Thoracic aorta (tissue), 2 donors: ENCODE measurements around the gene HK3. TPM values are rescaled to one million over a fixed set of nuclear protein-coding genes. Genes with fewer than 3 reads are reported as not detected.

ENCODE experiments used
- ATAC-seq: fragments of 150-250 bp; one replicate; pipeline ENCODE4 v1.8.0; 2017; ENCODE audit warnings: low read depth; ENCODE audit not compliant: insufficient number of reproducible peaks, low FRiP score
- DNase-seq: peaks from one replicate; pipeline ENCODE4 v3.0.0-alpha.2; 2020; ENCODE audit warnings: low spot score
- H3K27ac ChIP-seq, 2 donors: fragments of 200-600 bp; sonication (generic); 1 replicate in 1 of 2; 2 replicates in 1 of 2; pipeline ENCODE4 v1.5.1; 2016; ENCODE audit warnings: mild to moderate bottlenecking in 2 of 2, moderate library complexity in 2 of 2
- H3K27me3 ChIP-seq: fragments of 200-600 bp; sonication (generic); replicated peaks from 2 replicates; pipeline ENCODE4 v1.6.0; 2016; ENCODE audit warnings: mild to moderate bottlenecking; ENCODE audit not compliant: insufficient read depth
- H3K36me3 ChIP-seq: fragments of 200-600 bp; sonication (generic); one replicate; pipeline ENCODE4 v1.5.1; 2016
- H3K4me1 ChIP-seq, 2 donors: fragments of 200-600 bp; sonication (generic); 1 replicate in 1 of 2; 2 replicates in 1 of 2; pipeline versions ENCODE4 v1.5.1 to v1.6.0; 2016; ENCODE audit warnings: low read depth in 2 of 2, mild to moderate bottlenecking in 1 of 2; ENCODE audit not compliant: control insufficient read depth in 1 of 2
- H3K4me3 ChIP-seq: fragments of 200-600 bp; sonication (generic); 2 replicates; pipeline ENCODE4 v1.5.1; 2016; ENCODE audit warnings: mild to moderate bottlenecking
- H3K9me3 ChIP-seq: fragments of 200-600 bp; sonication (generic); 2 replicates; pipeline ENCODE4 v1.5.1; 2016
- total RNA-seq, 2 donors: library from RNA; depleted of rRNA; stranded (reverse); fragments of >200 nt; gene quantifications; one replicate each; pipeline versions ENCODE4 v1.1.0 to v1.2.3, GENCODE V29; 2016
- TF ChIP-seq, protein P1 (sequence below): fragments of 200-600 bp; sonication (generic); IDR thresholded peaks from one replicate; pipeline ENCODE4 v1.5.1; 2019; ENCODE audit warnings: antibody characterized with exemption

The HK3 gene
- total RNA-seq, 2 donors from 2014 or later: 9.0 to 26.1 TPM

- ATAC-seq (no peak), DNase-seq (no peak)
- TF ChIP-seq, protein P1, sequence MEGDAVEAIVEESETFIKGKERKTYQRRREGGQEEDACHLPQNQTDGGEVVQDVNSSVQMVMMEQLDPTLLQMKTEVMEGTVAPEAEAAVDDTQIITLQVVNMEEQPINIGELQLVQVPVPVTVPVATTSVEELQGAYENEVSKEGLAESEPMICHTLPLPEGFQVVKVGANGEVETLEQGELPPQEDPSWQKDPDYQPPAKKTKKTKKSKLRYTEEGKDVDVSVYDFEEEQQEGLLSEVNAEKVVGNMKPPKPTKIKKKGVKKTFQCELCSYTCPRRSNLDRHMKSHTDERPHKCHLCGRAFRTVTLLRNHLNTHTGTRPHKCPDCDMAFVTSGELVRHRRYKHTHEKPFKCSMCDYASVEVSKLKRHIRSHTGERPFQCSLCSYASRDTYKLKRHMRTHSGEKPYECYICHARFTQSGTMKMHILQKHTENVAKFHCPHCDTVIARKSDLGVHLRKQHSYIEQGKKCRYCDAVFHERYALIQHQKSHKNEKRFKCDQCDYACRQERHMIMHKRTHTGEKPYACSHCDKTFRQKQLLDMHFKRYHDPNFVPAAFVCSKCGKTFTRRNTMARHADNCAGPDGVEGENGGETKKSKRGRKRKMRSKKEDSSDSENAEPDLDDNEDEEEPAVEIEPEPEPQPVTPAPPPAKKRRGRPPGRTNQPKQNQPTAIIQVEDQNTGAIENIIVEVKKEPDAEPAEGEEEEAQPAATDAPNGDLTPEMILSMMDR: no peak
These were observed 1.6 kb upstream of the HK3 start for GRCh38 chr5:176900780-176901204.

DNA sequence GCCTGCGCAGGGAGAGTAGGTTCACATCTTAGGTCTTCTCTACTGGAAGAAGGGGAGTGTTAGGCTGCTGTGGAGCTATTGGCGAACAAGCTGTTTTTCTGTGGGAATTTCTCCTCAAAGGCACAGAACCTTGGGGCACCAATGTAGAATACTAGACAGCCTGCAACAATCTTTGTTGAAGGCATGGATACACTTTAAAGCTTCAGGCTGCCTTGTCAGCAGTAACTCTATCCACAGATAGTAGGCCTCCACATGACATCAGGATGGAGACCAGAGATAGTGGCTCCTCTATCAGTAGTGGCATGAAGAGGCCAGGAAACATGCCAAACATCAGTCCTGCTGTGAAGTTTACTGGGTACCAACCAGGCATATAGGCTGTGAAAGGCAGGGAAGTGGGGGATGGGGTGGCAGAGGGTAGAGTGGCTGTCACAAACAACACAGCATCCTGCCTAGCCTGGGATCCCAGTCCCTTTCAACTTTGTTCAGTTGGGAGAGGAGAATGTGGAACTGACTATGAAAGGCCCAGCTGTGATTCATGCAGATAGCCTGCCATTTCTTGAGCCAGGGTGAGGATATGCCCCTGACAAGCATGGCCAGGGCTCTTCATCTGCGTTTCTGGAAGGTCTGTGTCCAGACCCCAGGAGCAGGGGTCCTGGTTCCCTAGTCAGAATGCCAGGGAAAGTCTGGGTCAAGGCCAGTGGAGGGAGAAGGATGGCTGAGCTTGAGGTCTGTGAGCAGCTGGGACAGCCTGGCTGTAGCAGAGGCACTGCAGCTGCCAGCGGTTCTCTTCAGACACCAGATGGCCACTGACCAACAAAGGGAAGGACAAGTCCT lies 1.0 kb upstream of the HK3 start:
- Histone ChIP-seq H3K27ac (no peak overlapping the region), H3K4me3 (no peak overlapping the region), H3K36me3 (peaks cover 15% of the 10 kb centered on the region), H3K27me3 (no peaks in the 10 kb centered on the region), H3K4me1 (no peaks in the 10 kb centered on the region), H3K9me3 (no peaks in the 10 kb centered on the region)
- ATAC-seq: no peak
- no peak for DNase-seq
- TF ChIP-seq, protein P1: no peak

More at GRCh38 chr5:176900780-176901204, 1.6 kb upstream of the HK3 start:
- Histone ChIP-seq H3K4me1 (no peaks in the 10 kb centered on the region), H3K9me3 (no peaks in the 10 kb centered on the region), H3K27me3 (no peaks in the 10 kb centered on the region), H3K27ac (no peak overlapping the region), H3K36me3 (peaks cover 21% of the 10 kb centered on the region), H3K4me3 (no peak overlapping the region)

- no peak for ATAC-seq
- H3K36me3 ChIP-seq: no peaks in the 10 kb centered on the region
- no peaks in the 10 kb centered on the region for H3K27me3 ChIP-seq
- H3K27ac ChIP-seq: no peak overlapping the region
- DNase-seq: no peak
- H3K4me3 ChIP-seq: no peak overlapping the region
- TF ChIP-seq, protein P1: no peak
- no peaks in the 10 kb centered on the region for H3K9me3 ChIP-seq
- no peaks in the 10 kb centered on the region for H3K4me1 ChIP-seq
These were observed 1.9 kb downstream of the HK3 start for GRCh38 chr5:176897263-176897662.

DNA sequence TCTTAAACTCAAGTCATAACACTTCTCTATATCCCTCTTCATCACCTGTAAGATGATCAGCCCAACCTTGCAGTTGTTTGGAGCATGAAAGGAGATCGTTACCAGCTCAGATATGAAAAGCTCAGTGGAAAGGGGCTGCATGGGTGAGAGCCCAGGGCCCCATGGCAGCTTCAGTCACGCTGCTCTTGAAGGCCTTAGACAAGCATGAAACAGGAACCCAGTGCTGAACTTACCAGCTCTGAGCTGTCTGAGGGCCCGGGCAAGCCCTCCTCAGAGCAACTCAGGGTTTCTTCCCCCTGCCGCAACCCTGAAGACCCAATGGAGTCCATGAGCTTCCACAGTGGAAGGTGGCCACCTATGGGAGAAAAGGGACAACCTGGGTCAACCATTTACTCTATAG lies 3.3 kb downstream of the HK3 start:
- TF ChIP-seq, protein P1: no peak
- H3K9me3 ChIP-seq: no peaks in the 10 kb centered on the region
- ATAC-seq: no peak

GRCh38 chr5:176894298-176894697 lies 4.8 kb downstream of the HK3 start:
- H3K36me3 ChIP-seq: no peaks in the 10 kb centered on the region
- no peaks in the 10 kb centered on the region for H3K4me1 ChIP-seq
- H3K27me3 ChIP-seq: no peaks in the 10 kb centered on the region
- TF ChIP-seq, protein P1: no peak
- no peaks in the 10 kb centered on the region for H3K9me3 ChIP-seq
- DNase-seq (no peak), ATAC-seq (no peak)
- no peak overlapping the region for H3K4me3 ChIP-seq
- no peak overlapping the region for H3K27ac ChIP-seq

More for the DNA sequence above, 3.3 kb downstream of the HK3 start:
- Histone ChIP-seq H3K4me1 (no peaks in the 10 kb centered on the region), H3K27me3 (no peaks in the 10 kb centered on the region), H3K27ac (no peak overlapping the region), H3K36me3 (no peaks in the 10 kb centered on the region), H3K4me3 (no peak overlapping the region)
- DNase-seq: no peak
